ENCODE data around the gene CPLANE1.
"Not testable (repeated sequence)": the region's sequence is repeated elsewhere in the genome, so short reads cannot be mapped to it uniquely, and the experiment has no call there.

DNA sequence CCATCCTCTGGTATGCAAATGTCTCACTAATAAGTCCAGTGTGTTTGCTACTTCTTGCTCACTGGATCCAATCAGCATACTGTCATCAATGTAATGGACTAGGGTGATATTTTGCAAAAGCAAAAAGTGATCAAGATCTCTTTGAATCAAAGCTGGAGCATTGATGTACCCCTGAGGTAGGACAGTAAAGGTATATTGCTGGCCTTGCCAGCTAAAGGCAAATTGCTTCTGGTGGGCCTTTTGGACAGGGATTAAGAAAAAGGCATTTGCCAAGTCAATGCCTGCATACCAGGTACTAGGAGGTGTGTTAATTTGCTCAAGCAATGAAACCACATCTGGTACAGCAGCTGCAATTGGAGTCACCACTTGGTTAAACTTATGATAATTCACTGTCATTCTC is 18.9 kb upstream of the CPLANE1 start:
- TF ChIP-seq, protein P1, sequence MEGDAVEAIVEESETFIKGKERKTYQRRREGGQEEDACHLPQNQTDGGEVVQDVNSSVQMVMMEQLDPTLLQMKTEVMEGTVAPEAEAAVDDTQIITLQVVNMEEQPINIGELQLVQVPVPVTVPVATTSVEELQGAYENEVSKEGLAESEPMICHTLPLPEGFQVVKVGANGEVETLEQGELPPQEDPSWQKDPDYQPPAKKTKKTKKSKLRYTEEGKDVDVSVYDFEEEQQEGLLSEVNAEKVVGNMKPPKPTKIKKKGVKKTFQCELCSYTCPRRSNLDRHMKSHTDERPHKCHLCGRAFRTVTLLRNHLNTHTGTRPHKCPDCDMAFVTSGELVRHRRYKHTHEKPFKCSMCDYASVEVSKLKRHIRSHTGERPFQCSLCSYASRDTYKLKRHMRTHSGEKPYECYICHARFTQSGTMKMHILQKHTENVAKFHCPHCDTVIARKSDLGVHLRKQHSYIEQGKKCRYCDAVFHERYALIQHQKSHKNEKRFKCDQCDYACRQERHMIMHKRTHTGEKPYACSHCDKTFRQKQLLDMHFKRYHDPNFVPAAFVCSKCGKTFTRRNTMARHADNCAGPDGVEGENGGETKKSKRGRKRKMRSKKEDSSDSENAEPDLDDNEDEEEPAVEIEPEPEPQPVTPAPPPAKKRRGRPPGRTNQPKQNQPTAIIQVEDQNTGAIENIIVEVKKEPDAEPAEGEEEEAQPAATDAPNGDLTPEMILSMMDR (IDR thresholded peaks at IDR 0.05), result not testable (repeated sequence)
- TF ChIP-seq POLR2AphosphoS5, POLR2A (IDR thresholded peaks at IDR 0.05): not testable (repeated sequence)
